Activated CD4-positive, alpha-beta T cell treated with anti-CD3 and anti-CD28 coated beads for 24 hours (primary cell): ENCODE measurements around the gene ITPRIP.
A peak's percentile ranks its signal among the peaks of the same experiment; 100 is the strongest.

Experiments used
- DNase-seq, 2 donors: peaks; one replicate each; pipeline ENCODE4 v3.0.0-alpha.2; 2020; ENCODE audit warnings: low read depth in 2 of 2

ITPRIP gene

DNA sequence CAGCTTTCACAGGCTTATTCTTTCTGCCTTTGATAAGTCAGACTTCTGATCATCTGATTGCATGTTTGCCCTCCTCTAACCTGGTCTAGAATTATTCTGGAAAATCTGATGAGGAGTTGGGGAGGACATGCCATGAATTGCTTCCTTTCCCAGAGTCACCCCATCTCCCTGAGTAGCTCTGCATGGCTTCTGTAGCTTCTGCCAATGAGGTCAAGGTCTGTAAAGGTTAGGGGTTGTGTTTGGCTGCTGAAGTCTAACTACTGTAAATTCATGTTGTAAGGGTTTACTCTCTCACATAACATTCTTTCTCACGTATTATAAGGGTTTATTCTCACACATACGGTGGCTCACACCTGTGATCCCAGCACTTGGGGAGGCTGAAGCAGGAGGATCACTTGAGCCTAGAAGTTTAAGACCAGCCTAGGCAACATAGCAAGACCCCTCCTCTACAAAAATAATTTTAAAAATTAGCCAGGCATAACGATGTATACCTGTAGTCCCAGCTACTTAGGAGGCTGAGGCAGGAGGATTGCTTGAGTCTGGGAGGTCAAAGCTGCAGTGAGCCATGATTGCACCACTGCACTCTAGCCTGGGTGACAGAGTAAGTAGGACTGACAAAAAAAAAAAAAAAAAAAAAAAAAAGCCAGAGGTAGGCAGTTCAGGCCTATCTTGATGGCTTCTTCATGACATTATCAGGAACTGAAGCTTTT is 58.6 kb downstream of the ITPRIP start:
- no peak for DNase-seq

DNA sequence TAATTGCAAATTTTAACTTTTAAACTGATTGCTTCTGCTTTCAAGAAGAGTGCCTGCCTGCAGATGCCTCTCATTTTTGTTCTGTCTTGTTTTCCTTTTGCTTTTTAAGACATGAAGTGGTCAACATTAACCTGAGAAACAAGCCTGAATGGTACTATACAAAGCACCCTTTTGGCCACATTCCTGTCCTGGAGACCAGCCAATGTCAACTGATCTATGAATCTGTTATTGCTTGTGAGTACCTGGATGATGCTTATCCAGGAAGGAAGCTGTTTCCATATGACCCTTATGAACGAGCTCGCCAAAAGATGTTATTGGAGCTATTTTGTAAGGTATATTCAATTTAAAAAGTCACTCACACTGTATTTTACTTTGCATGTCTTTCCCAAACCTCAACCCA is 60.5 kb downstream of the ITPRIP start:
- DNase-seq, result no peak

DNA sequence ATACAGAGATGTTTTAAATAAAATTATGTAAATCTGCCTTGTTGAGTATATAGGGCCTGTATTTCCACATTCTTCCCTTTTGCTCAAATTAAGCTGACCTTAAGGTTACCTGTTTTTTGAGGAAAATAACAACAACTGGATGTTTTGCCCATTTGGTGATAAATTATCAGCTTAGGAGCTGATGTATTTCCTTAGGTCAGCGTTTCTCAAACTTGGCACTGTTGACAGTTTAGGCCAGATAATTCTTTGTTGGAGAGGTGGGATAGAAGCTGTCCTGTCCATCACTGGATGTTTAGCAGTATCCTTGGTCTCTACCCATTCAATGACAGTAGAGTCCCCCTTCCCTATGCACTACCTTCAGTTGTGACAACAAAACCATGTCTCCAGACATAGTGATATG is 62.1 kb downstream of the ITPRIP start:
- DNase-seq, result no peak

DNA sequence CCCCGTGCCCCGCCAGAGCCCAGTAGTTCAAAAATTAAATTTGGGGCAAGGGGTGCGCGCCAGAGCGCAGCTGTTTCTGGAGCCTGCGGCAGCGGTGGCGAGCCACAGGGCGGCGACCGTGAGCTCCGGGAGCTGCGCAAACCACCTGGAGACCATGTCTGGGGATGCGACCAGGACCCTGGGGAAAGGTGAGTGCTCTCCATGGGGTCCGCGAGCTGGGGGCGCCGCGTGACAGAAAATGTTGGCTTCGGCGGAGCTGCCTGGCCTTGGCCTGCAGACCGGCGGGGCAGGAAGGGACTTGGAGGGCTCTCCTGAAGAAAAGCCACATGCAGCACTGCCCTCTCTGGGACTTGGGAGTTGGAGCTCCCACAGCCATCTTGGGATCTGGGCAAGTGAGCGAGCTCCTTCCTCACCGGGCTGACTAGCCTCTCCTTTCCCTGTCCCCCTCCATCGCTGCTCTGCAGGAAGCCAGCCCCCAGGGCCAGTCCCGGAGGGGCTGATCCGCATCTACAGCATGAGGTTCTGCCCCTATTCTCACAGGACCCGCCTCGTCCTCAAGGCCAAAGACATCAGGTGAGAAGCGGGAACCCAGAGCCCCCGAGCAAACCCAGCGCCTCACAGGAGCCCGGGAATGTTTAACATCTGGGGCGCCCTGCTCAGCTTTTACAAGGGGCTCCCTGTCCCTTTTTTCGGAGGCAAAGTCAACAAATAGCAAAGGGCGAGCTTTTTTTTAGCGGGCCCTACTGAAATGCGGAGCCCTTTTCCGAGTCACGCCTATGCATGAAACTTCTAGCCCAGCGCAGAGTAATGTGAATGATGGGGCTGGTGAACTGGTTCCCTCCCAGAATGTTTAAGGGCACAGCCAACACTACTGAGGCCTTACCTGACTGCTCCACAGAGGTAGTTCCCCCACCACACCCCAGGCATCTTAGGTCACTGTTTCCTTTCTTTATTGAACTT is 63.2 kb downstream of the ITPRIP start:
- peak in 1 of 2 donors; percentile 41 for DNase-seq

DNA sequence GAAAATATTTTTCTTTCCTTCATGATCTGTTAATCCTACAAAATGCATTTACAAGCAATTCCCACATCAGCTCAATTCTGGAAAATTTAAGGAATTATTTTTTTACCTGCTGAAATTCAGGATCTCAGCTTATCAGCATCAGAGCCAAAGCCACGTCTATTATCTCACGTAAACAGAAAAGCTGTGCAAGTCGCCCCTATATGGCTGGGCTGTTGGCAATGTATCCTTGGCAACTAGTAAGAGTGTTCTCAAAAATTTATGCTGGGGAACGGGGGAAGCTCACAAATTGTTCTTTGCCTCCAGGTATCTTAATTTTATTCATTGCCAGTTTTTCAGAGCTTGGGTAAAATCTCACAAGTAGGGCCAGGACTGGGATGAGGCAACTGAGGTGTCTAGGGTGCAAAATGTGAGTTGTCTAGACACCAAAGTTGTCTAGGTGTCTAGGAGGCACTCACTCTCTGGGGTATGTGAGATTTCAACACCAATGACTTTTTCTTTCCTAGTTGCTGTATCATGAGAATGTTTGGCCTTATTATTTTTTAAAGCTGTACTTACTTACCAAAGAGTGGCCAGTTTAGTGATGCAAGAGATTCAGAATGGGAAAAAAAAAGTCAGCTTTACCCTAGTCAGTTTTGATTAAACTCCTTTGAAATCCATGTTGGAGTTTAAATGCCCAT is 64.2 kb downstream of the ITPRIP start:
- no peak for DNase-seq

DNA sequence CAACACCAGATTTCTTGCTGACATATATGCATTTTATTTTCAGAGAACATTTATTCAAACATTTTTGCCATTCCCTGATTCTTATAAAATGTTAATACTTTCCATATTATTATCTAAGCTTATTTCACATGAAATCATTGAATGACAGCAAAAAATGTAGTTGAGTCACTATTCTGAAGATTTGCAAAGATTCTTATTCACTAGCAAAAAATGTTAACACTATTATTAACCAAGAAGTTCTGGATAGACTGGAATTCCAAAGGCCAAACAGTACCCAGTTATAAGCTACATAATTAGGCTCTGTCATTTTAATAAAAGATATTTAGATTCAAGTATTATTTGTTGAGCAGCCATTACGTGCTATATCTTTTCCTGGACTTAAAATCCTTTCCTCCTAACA is 65.0 kb downstream of the ITPRIP start:
- DNase-seq, result no peak

DNA sequence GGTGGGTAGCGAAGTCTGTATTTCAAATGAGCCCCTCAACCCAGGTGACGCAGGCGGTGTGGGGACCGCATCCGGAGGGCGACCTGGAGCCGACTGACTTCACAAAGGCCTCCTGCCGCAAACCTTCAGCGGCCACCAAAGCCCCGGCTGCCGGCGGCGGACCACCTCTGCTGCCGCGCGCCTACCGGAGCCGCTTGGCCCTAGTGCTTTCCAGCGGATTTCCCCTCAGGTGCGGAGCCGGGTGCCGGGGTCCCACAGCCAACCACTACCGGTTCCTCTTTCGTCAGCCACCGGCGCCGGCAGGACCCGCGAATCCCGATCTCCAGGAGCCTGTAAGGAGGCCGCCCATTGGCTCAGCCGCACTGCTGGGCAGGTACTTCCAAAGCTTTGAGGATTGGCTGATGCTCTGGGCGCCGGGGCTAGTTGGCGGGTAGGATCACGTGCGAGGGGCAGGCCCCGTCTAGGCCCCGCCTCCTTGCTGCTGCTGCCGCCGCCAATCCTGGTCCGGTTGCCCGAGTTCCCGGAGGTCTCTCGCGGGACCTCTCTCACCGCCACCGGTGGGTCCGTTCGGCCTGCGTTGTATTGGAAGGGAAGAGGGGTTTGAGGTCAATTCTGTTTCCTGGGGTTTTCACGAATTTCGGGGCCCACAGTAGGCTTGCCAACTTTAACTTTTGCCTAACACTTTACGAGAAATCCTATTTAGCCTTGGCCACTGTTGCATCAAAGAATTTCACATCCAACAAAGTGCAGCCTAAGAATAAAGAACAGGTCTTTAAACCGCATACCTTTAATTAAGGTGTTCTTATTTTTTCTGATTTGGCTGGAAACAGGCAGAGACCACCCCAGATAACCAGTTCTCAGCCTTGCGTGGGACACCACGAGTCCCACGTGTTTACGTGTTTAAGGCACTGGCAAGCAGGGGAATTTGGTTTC is 69.3 kb downstream of the ITPRIP start, which contains the start of gene GSTO2:
GSTO2 (plus strand) TSS at position 472 of the 933 bp plus-strand sequence. CDS start 5,732 bp downstream, outside the sequence.
- DNase-seq, result peak; percentile 93 to 96

DNA sequence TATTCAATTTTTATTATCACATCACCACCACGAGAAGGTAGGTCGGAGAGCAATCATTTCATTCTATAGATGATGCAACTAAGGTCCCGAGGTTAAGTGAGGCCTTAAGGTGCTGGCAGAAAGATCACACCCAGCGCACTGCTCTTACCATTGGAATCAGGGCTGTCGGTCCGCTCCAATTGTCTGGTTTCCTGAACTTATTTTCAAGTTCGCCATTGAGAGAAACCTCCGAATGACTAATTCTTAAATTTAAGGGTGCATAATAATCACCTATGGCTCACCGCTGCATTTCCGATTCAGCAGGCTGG is 69.9 kb downstream of the ITPRIP start:
- DNase-seq, result no peak

DNA sequence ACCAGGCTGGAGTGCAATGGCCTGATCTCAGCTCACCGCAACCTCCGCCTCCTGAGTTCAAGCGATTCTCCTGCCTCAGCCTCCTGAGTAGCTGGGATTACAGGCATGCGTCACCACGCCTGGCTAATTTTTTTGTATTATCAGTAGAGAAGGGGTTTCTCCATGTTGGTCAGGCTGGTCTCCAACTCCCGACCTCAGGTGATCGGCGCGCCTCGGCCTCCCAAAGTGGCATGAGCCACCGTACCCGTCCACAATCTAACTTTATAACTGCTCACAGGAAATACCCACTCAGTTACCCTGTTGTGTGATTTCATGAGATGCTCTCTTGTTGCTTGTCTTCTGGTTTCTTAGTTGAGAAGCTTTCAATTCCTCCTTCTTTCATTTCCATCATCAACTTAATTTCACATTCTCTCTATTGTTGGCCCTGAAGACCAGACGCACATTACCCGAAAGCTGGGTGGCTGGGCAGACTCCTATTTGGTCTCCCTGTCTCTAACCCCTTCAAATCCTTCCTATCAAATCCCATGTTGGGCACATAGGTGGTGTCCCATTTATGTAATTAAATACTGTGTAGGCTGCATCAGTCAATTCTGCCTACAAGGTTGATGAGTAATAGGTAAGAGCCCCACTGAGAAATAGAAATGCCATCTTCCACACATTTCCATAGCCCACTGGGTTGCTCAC is 70.4 kb downstream of the ITPRIP start:
- peak in 1 of 2 donors; percentile 24 for DNase-seq

DNA sequence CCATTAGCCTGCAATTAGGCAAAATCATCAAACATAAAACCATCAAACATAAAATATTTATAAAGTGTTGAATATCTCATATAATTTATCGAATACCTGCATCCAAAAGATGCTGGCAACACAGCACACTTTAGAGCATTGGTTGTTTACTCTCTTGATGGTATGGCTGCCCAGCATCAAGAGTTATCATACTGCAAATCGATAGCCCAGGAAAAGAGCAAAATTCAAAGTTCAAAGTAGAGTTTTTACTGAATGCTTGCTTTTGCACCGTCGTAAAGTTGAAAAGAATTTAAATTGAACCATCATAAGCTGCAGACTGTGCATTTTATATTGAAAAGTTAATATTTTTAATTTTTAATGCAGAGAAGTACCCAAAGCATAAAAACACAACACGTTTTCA is 73.5 kb downstream of the ITPRIP start:
- DNase-seq, result no peak

DNA sequence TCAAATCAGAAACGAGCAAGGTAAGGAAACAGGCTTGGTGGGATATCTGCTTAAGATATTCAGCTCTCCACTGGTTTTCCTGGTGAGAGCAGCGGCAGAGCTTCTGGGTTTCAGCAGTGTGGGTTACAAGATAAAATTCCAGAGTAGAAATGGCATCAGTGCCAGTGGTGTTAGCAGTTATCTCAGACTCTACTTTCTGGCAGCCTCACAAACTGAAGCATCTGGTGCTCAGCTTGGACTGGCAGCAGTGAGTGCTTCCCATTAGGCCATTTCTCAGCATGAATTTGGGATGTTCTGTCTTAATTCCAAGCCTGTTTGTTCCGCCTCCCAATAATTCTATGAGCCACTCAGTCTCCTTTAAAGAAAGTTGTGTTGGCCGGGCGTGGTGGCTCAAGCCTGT is 76.2 kb downstream of the ITPRIP start:
- DNase-seq, result no peak

DNA sequence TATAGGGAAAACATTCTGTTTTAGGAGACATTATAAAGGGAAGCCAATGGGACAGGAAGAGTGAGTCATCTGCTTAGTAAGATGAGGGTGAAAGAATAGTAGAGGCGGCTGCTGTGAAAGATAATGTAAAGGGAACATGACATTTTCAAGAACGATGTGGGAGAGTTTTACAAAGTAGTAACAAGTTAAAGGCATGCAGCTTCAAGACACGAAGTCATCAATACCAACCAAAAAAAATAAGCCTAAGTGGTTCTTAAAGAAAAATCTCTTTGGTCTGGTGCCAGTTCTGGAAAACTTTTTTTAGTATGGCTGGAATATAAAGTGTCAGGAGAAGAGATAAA is 77.5 kb downstream of the ITPRIP start:
- no peak for DNase-seq

DNA sequence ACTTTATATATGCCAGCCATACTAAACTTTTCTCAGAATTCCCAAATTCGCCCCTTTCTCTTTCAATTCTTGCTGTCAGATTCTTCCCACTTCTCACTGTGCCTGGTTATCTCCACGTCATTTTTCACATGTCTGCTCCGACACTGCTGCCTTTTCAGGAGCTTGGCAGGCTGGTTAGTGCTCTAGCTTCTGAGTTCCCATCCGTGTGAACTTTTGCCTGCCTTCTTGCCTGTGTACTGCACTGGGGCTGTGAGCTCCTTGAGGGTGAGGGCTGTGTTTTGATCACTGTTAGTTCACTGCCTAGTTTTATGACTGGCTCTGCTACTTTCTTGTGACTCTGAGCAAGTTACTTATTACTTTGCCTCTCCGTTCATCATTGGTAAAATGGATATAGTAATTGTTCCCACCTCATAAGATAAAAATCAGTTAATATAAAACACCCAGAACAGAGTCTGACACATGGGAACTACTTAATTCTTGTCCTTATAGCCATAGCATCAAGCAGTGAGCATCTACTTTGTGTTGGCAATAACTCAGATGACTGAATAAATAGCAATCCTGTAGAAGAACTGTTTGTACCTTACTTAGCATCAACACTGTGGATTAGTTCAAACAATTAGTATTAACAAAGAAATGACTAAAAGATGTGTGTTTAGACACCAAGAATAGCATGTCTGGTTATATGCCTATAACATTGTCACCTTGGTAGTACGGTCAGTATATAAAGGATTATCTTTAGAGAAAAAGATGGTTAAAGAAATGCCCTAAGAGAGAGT is 78.1 kb downstream of the ITPRIP start:
- no peak for DNase-seq
